AG04449 (cell line): Measurements from ENCODE around the gene OLFML2A.

Experiments used
- CTCF ChIA-PET: fragments of 350-600 bp; formaldehyde crosslinking; extraction: SDS; loops from one replicate; lab custom pipeline; 2021; ENCODE audit warnings: antibody characterized with exemption; lab: Yijun Ruan, JAX
- POLR2A ChIA-PET: fragments of 400-600, 350-600 bp; formaldehyde crosslinking; extraction: SDS; loops from one replicate; lab custom pipeline; 2020; ENCODE audit warnings: antibody characterized with exemption, inconsistent platforms; lab: Yijun Ruan, JAX
- DNase-seq: peaks from one replicate; pipeline ENCODE4 v3.0.0-alpha.2; 2010; ENCODE audit warnings: low read depth, low spot score
- H3K4me3 ChIP-seq: 2 replicates; pipeline ENCODE4 v1.5.1; 2011; ENCODE audit warnings: low read depth, mild to moderate bottlenecking, control low read depth, low read length
- CTCF ChIP-seq: IDR thresholded peaks from one replicate; pipeline ENCODE4 v1.5.1; 2011; ENCODE audit warnings: mild to moderate bottlenecking, moderate library complexity, low read length, control low read depth, inconsistent platforms; ENCODE audit not compliant: insufficient read depth; ENCODE audit errors: missing control alignments

Gene OLFML2A

GRCh38 chr9:124855566-124855943 is 78.6 kb downstream of the OLFML2A start:
- no peak overlapping the region for H3K4me3 ChIP-seq
- DNase-seq: no peak
- ChIA-PET CTCF (interaction anchor here (1.0 to 42.1 kb wide), 11 partner anchors 12 to 519 kb away, joined by 3 to 2098 read pairs (median 6); partner anchors contain the start of genes NR6A1 and OLFML2A), POLR2A (interaction anchor here (0.7 to 2.1 kb wide), 5 partner anchors 13 to 271 kb away, joined by 3 to 7 read pairs (median 4); no protein-coding TSS in a partner anchor)
- TF ChIP-seq CTCF: no peak

- H3K4me3 ChIP-seq: no peak overlapping the region
- POLR2A ChIA-PET: interaction anchor here (0.7 to 2.1 kb wide), 5 partner anchors 13 to 271 kb away, joined by 3 to 7 read pairs (median 4); partner anchors contain the start of gene OLFML2A
- peak; percentile 60 for TF ChIP-seq CTCF
- DNase-seq: no peak
- CTCF ChIA-PET: interaction anchor here (1.0 to 42.1 kb wide), 11 partner anchors 11 to 518 kb away, joined by 3 to 2098 read pairs (median 6); partner anchors contain the start of genes NR6A1 and OLFML2A
These were observed 79.2 kb downstream of the OLFML2A start for GRCh38 chr9:124855944-124856765.

- no peak for TF ChIP-seq CTCF
- DNase-seq: no peak
- POLR2A ChIA-PET: interaction anchor here (2.1 kb wide), 1 partner anchor 78 kb away, joined by 5 read pairs; no protein-coding TSS in a partner anchor
- H3K4me3 ChIP-seq: no peak overlapping the region
- CTCF ChIA-PET: interaction anchor here (1.0 to 42.1 kb wide), 3 partner anchors 20 to 516 kb away, joined by 3 to 2098 read pairs (median 276); partner anchors contain the start of genes NR6A1 and OLFML2A
These were observed 80.7 kb downstream of the OLFML2A start for GRCh38 chr9:124857533-124858162.

GRCh38 chr9:124858330-124859046 is 81.6 kb downstream of the OLFML2A start:
- DNase-seq: no peak
- ChIA-PET CTCF (interaction anchor here (0.6 to 42.1 kb wide), 5 partner anchors 9 to 515 kb away, joined by 3 to 2098 read pairs (median 4); partner anchors contain the start of genes NR6A1 and OLFML2A), POLR2A (no interaction called here)
- TF ChIP-seq CTCF: no peak
- no peak overlapping the region for H3K4me3 ChIP-seq

GRCh38 chr9:124859803-124860581 is 83.1 kb downstream of the OLFML2A start:
- DNase-seq: no peak
- H3K4me3 ChIP-seq: peak overlapping the region; percentile 80
- POLR2A ChIA-PET: interaction anchor here (1.1 to 1.8 kb wide), 3 partner anchors 10 to 89 kb away, joined by 4 to 7 read pairs (median 5); partner anchors contain the start of gene NR6A1
- CTCF ChIA-PET: interaction anchor here (0.6 to 42.1 kb wide), 12 partner anchors 8 to 513 kb away, joined by 3 to 2098 read pairs (median 4); partner anchors contain the start of genes NR6A1, OLFML2A and WDR38
- TF ChIP-seq CTCF: no peak
